K562 (cell line): ENCODE results near the gene CACYBP. TPM values are rescaled to one million over a fixed set of nuclear protein-coding genes. Genes with fewer than 3 reads are reported as not detected.
A peak's percentile ranks its signal among the peaks of the same experiment; 100 is the strongest.

Experiments
- ATAC-seq: fragments of 200-7000 bp; cut with Tn5 transposase; 3 replicates; pipeline ENCODE4 v1.9.1; 2020; ENCODE audit warnings: moderate library complexity
- BruUV-seq: library from RNA; stranded (reverse); fragments of 400-500 nt; replicated peaks from 2 replicates; lab custom pipeline; 2021; lab: Mats Ljungman, UMichigan
- CTCF ChIA-PET: fragments of 300-600 bp; formaldehyde crosslinking; extraction: SDS; loops from one replicate; lab custom pipeline; 2021; ENCODE audit warnings: low intra/inter-chr PET ratio; lab: Yijun Ruan, JAX
- POLR2A ChIA-PET: fragments of 300-600, 350-650 bp; sonication (Branson Sonifier 250); formaldehyde crosslinking; extraction: SDS; loops from one replicate; lab custom pipeline; 2021; ENCODE audit warnings: antibody characterized with exemption, inconsistent platforms; lab: Yijun Ruan, JAX
- DNase-seq, 4 experiments: peaks; one replicate each; pipeline versions ENCODE4 v3.0.0 to v3.0.0-alpha.2; 2011 to 2018; ENCODE audit warnings: low spot score in 3 of 4, mixed read lengths in 3 of 4; ENCODE audit errors: extremely low read depth in 1 of 4
- FAIRE-seq: peaks from 2 replicates; lab custom pipeline; 2011; peaks lifted over from hg19 to GRCh38; lab: Jason Lieb, UNC
- H2AFZ ChIP-seq: 2 replicates; pipeline ENCODE4 v1.6.0; 2011; ENCODE audit warnings: low read depth, low read length, control low read depth, inconsistent platforms
- H3K27ac ChIP-seq: fragments of 200-600 bp; 3 replicates; pipeline ENCODE4 v1.8.0; 2011; ENCODE audit warnings: low read depth, mild to moderate bottlenecking, control low read depth, inconsistent platforms, low read length, moderate library complexity, mixed read lengths; ENCODE audit errors: extremely low read depth
- H3K27me3 ChIP-seq, 2 experiments: fragments of 300-600 bp in 1 of 2; 2 replicates in 1 of 2; 3 replicates in 1 of 2; pipeline versions ENCODE4 v1.6.0 to v1.8.0; 2011; ENCODE audit warnings: inconsistent platforms in 2 of 2, low read length in 2 of 2, mild to moderate bottlenecking in 1 of 2, mixed read lengths in 1 of 2, moderate library complexity in 1 of 2; ENCODE audit not compliant: control insufficient read depth in 2 of 2, insufficient read depth in 2 of 2
- H3K36me3 ChIP-seq: fragments of 300-600 bp; 3 replicates; pipeline ENCODE4 v1.8.0; 2011; ENCODE audit warnings: mild to moderate bottlenecking, low read length, inconsistent platforms; ENCODE audit not compliant: control insufficient read depth, insufficient read depth
- H3K4me1 ChIP-seq, 2 experiments: fragments of 200-600 bp in 1 of 2; replicated peaks in 1 of 2; 2 replicates in 1 of 2; 3 replicates in 1 of 2; pipeline versions ENCODE4 v1.5.1 to v1.8.0; 2011; ENCODE audit warnings: inconsistent platforms in 2 of 2, low read length in 2 of 2, mild to moderate bottlenecking in 1 of 2, mixed read lengths in 1 of 2, moderate library complexity in 1 of 2; ENCODE audit not compliant: control insufficient read depth in 2 of 2, insufficient read depth in 2 of 2
- H3K4me2 ChIP-seq: 2 replicates; pipeline ENCODE4 v1.6.1; 2011; ENCODE audit warnings: low read length, control low read depth, inconsistent platforms, mixed read lengths; ENCODE audit not compliant: insufficient read depth
- H3K4me3 ChIP-seq: fragments of 200-600 bp; sonication (generic), shearing (Covaris generic); 2 replicates; pipeline ENCODE4 v1.5.1; 2016; ENCODE audit warnings: control low read depth, inconsistent platforms
- H3K79me2 ChIP-seq: fragments of 200-600 bp; 3 replicates; pipeline ENCODE4 v1.8.0; 2011; ENCODE audit warnings: low read length, inconsistent platforms; ENCODE audit not compliant: control insufficient read depth, insufficient read depth
- H3K9ac ChIP-seq, 2 experiments: 2 replicates each; pipeline versions ENCODE4 v1.6.0 to v1.6.1; 2011; ENCODE audit warnings: low read depth in 2 of 2, low read length in 2 of 2, control low read depth in 1 of 2, inconsistent platforms in 1 of 2, mild to moderate bottlenecking in 1 of 2, mixed read lengths in 1 of 2; ENCODE audit not compliant: insufficient read depth in 1 of 2
- H3K9me1 ChIP-seq: one replicate; pipeline ENCODE4 v1.6.0; 2011; ENCODE audit warnings: inconsistent platforms, mild to moderate bottlenecking, low read length, moderate library complexity; ENCODE audit not compliant: control insufficient read depth, insufficient read depth
- H3K9me3 ChIP-seq: replicated peaks from 2 replicates; pipeline ENCODE4 v1.5.1; 2011; ENCODE audit warnings: low read depth, low read length, inconsistent platforms; ENCODE audit not compliant: control insufficient read depth, insufficient read depth
- H4K20me1 ChIP-seq: replicated peaks from 2 replicates; pipeline ENCODE4 v1.6.1; 2011; ENCODE audit warnings: low read length, inconsistent platforms, mixed read lengths; ENCODE audit not compliant: control insufficient read depth, insufficient read depth
- BCOR ChIP-seq: fragments of 450-650 bp; IDR thresholded peaks from 2 replicates; pipeline ENCODE4 v1.6.1; 2016
- KDM1A ChIP-seq, 2 experiments: fragments of 450-650 bp; IDR thresholded peaks; 2 replicates each; pipeline ENCODE4 v1.6.1; 2016; ENCODE audit warnings: mild to moderate bottlenecking in 2 of 2
- RBM25 ChIP-seq: fragments of 200-400 bp; formaldehyde crosslinking; IDR thresholded peaks from 2 replicates; pipeline ENCODE4 v1.6.1; 2018; ENCODE audit warnings: low read length, low read depth, moderate library complexity; ENCODE audit not compliant: severe bottlenecking
- ZNF146 ChIP-seq: IDR thresholded peaks from one replicate; pipeline ENCODE4 v1.6.1; 2018; ENCODE audit warnings: missing compliant biosample characterization; ENCODE audit not compliant: unreplicated experiment
- ZNF165 ChIP-seq: fragments of 250-450 bp; sonication (Bioruptor Pico); IDR thresholded peaks from 2 replicates; pipeline ENCODE4 v1.4.0; 2020; ENCODE audit warnings: borderline replicate concordance
- ZNF696 ChIP-seq: fragments of 250-450 bp; sonication (Bioruptor Pico); conservative IDR thresholded peaks from 2 replicates; pipeline ENCODE4 v1.4.0; 2020; ENCODE audit warnings: mild to moderate bottlenecking, moderate library complexity
- WGBS: fragments of 100-300 bp; shearing (Covaris generic); methylation state at CpG from one replicate; pipeline ENCODE4 v1.1.6; 2016; ENCODE audit warnings: low coverage, mixed read lengths; ENCODE audit not compliant: insufficient coverage; ENCODE audit errors: missing lambda C conversion rate; 5-methylcytosine and 5-hydroxymethylcytosine counted together
- in situ Hi-C: fragments of 300-500 bp; cut with MboI; formaldehyde crosslinking; loops from 4 replicates; pipeline ENCODE4 v1.15.0; 2018; ENCODE audit warnings: inconsistent platforms, mixed read lengths
- intact Hi-C: fragments of 100-400 bp; cut with micrococcal nuclease; formaldehyde crosslinking; loops from 2 replicates; pipeline ENCODE4 v1.14.2; 2022
- polyA plus RNA-seq, 8 experiments: library from polyadenylated mRNA; depleted of rRNA in 4 of 8; stranded (reverse) in 5 of 8; unstranded in 3 of 8; fragments of >200 nt; fragmentation: Nextera tagmentation in 2 of 8; fragmentation: Illumina TruSeq in 1 of 8; extraction: Ambion mirVana in 2 of 8; extraction: Trizol in 1 of 8; gene quantifications; 2 replicates each; pipeline versions ENCODE4 v1.2.1 to v1.2.3, GENCODE V29; 2011 to 2014; ENCODE audit warnings: inconsistent platforms in 1 of 8, missing spikeins in 1 of 8
- total RNA-seq, 7 experiments: library from RNA; depleted of rRNA in 6 of 7; stranded (reverse); fragments of >200 nt in 6 of 7; fragmentation: Illumina TruSeq in 2 of 7; extraction: Trizol in 2 of 7; gene quantifications; 2 replicates each; pipeline versions ENCODE4 v1.2.1 to v1.2.3, GENCODE V29; 2011 to 2021; ENCODE audit warnings: low replicate concordance in 1 of 7
- TF ChIP-seq, protein P1 (sequence below): fragments of 450-650 bp; formaldehyde crosslinking; IDR thresholded peaks from 2 replicates; pipeline ENCODE4 v1.4.0; 2020; ENCODE audit warnings: mild to moderate bottlenecking, mixed read lengths

Gene CACYBP
- total and polyA plus RNA-seq, 9 of the 15 experiments (the other 6 are each of a cell fraction or from before 2014, with no cell fraction given), result 147 to 1,576 (median 488) TPM

DNA sequence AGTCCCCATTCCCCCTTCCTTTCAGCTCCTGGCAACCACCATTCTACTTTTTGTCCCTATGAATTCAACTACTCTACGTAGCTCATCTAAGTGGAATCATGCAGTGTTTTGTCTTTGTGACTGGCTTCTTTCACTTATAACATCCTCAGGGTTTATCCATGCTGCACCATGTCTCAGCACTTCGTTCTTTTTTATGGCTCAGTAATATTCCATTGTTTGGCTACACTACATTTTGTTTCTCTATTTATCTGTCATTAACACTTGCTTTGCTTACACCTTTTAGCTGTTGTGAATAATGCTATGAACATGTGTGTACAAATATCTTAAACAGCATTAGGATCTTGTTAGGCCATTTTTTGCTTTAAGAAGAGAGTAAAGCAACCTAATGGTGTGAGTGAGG, 25.0 kb downstream of the CACYBP start:
- no peak for FAIRE-seq
- ATAC-seq, result no peak
- H3K9me1 ChIP-seq, result no peaks in the 10 kb centered on the region
- TF ChIP-seq, protein P1, sequence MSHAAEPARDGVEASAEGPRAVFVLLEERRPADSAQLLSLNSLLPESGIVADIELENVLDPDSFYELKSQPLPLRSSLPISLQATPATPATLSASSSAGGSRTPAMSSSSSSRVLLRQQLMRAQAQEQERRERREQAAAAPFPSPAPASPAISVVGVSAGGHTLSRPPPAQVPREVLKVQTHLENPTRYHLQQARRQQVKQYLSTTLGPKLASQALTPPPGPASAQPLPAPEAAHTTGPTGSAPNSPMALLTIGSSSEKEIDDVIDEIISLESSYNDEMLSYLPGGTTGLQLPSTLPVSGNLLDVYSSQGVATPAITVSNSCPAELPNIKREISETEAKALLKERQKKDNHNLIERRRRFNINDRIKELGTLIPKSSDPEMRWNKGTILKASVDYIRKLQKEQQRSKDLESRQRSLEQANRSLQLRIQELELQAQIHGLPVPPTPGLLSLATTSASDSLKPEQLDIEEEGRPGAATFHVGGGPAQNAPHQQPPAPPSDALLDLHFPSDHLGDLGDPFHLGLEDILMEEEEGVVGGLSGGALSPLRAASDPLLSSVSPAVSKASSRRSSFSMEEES (CRISPR knock-in tag), result no peak
- no peak for TF ChIP-seq ZNF165 (CRISPR knock-in tag)
- peak; percentile 74 for TF ChIP-seq BCOR
- peak; percentile 88 for TF ChIP-seq ZNF146
- TF ChIP-seq ZNF696, result no peak
- peak in 1 of 2 experiments; percentile 52; a peak in 2 of 4 replicates for TF ChIP-seq KDM1A (IDR thresholded peaks at IDR 0.05)
- peak; percentile 36 for TF ChIP-seq RBM25
- TF ChIP-seq, all 486 proteins: peak for 4
- H3K4me3 ChIP-seq, result no peak overlapping the region
- H3K4me2 ChIP-seq, result no peak overlapping the region
- ChIA-PET CTCF (no interaction called here), POLR2A (interaction anchor here (0.6 to 3.5 kb wide), 4 partner anchors 8 to 25 kb away, joined by 3 to 65 read pairs (median 24); partner anchors contain the start of gene CACYBP)
- H4K20me1 ChIP-seq, result no peaks in the 10 kb centered on the region
- BruUV-seq, result no TSS peak
- peaks cover 17% of the 10 kb centered on the region for H3K36me3 ChIP-seq
- no peaks in the 10 kb centered on the region for H3K9me3 ChIP-seq
- H3K9ac ChIP-seq, result no peak overlapping the region
- WGBS, result 76% methylated on average over 2 of the region's 2 CpGs
- H3K4me1 ChIP-seq, result peaks cover 4 to 12% of the 10 kb centered on the region in 2 experiments; a peak in 3 of 5 replicates
- H3K79me2 ChIP-seq, result peaks cover 34% of the 10 kb centered on the region
- no peak overlapping the region for H3K27ac ChIP-seq
- in situ Hi-C loops, result no loop called here
- peak overlapping the region; percentile 3; the same call in 1 of the 2 replicates for H2AFZ ChIP-seq
- H3K27me3 ChIP-seq, result no peaks in the 10 kb centered on the region
- no peak for DNase-seq
- intact Hi-C loops, result no loop called here
